Measurements from ENCODE around the gene PPIF.

DNA sequence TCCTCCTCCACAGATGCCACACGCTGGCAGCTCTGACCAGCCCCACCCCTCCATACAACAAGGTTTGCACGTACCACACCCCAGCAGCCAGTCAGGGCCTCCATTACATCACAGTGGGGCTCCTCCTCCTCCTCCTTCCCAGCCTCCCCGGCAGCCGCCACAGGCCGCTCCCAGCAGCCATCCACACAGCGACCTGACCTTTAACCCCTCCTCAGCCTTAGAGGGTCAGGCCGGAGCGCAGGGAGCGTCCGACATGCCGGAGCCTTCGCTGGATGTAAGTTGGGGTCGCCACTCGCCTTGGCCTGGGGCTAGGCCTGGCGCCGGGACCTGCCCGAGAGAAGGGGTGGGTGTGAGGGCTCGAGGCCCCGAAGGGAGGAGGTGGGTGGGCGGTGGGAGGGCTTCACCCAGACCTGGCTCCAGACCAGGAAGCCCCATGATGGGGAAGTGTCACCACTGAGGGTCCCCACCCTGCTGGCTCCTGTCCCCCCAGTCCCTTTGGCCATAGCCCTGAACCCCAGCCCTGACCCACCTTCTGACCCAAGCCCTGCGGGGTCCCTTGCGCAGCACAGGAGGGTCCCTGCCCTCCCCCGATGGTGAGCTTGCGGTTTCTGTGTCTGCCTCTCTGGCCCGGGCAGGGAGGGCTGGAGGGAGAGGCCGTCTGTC, 36.2 kb upstream of the PPIF start:
- TF ChIP-seq RXRA (IDR thresholded peaks at IDR 0.05), result no peak
- TF ChIP-seq YY1 (IDR thresholded peaks at IDR 0.05), result no peak
- TF ChIP-seq, protein P1, sequence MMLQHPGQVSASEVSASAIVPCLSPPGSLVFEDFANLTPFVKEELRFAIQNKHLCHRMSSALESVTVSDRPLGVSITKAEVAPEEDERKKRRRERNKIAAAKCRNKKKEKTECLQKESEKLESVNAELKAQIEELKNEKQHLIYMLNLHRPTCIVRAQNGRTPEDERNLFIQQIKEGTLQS (IDR thresholded peaks at IDR 0.05), result no peak
- TF ChIP-seq, protein P2, sequence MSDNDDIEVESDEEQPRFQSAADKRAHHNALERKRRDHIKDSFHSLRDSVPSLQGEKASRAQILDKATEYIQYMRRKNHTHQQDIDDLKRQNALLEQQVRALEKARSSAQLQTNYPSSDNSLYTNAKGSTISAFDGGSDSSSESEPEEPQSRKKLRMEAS (IDR thresholded peaks at IDR 0.05), result no peak
- TF ChIP-seq TAF1 (conservative IDR thresholded peaks at IDR 0.05), result no peak
- TF ChIP-seq, protein P3, sequence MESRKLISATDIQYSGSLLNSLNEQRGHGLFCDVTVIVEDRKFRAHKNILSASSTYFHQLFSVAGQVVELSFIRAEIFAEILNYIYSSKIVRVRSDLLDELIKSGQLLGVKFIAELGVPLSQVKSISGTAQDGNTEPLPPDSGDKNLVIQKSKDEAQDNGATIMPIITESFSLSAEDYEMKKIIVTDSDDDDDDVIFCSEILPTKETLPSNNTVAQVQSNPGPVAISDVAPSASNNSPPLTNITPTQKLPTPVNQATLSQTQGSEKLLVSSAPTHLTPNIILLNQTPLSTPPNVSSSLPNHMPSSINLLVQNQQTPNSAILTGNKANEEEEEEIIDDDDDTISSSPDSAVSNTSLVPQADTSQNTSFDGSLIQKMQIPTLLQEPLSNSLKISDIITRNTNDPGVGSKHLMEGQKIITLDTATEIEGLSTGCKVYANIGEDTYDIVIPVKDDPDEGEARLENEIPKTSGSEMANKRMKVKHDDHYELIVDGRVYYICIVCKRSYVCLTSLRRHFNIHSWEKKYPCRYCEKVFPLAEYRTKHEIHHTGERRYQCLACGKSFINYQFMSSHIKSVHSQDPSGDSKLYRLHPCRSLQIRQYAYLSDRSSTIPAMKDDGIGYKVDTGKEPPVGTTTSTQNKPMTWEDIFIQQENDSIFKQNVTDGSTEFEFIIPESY (IDR thresholded peaks at IDR 0.05), result no peak
- TF ChIP-seq, protein P4, sequence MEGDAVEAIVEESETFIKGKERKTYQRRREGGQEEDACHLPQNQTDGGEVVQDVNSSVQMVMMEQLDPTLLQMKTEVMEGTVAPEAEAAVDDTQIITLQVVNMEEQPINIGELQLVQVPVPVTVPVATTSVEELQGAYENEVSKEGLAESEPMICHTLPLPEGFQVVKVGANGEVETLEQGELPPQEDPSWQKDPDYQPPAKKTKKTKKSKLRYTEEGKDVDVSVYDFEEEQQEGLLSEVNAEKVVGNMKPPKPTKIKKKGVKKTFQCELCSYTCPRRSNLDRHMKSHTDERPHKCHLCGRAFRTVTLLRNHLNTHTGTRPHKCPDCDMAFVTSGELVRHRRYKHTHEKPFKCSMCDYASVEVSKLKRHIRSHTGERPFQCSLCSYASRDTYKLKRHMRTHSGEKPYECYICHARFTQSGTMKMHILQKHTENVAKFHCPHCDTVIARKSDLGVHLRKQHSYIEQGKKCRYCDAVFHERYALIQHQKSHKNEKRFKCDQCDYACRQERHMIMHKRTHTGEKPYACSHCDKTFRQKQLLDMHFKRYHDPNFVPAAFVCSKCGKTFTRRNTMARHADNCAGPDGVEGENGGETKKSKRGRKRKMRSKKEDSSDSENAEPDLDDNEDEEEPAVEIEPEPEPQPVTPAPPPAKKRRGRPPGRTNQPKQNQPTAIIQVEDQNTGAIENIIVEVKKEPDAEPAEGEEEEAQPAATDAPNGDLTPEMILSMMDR (IDR thresholded peaks at IDR 0.05; ENCODE audit: low read depth, low read length, missing input control), result no peak
- TF ChIP-seq SP1 (IDR thresholded peaks at IDR 0.05), result no peak
- no peak for TF ChIP-seq NR2F2 (IDR thresholded peaks at IDR 0.05)
- TF ChIP-seq, protein P5, sequence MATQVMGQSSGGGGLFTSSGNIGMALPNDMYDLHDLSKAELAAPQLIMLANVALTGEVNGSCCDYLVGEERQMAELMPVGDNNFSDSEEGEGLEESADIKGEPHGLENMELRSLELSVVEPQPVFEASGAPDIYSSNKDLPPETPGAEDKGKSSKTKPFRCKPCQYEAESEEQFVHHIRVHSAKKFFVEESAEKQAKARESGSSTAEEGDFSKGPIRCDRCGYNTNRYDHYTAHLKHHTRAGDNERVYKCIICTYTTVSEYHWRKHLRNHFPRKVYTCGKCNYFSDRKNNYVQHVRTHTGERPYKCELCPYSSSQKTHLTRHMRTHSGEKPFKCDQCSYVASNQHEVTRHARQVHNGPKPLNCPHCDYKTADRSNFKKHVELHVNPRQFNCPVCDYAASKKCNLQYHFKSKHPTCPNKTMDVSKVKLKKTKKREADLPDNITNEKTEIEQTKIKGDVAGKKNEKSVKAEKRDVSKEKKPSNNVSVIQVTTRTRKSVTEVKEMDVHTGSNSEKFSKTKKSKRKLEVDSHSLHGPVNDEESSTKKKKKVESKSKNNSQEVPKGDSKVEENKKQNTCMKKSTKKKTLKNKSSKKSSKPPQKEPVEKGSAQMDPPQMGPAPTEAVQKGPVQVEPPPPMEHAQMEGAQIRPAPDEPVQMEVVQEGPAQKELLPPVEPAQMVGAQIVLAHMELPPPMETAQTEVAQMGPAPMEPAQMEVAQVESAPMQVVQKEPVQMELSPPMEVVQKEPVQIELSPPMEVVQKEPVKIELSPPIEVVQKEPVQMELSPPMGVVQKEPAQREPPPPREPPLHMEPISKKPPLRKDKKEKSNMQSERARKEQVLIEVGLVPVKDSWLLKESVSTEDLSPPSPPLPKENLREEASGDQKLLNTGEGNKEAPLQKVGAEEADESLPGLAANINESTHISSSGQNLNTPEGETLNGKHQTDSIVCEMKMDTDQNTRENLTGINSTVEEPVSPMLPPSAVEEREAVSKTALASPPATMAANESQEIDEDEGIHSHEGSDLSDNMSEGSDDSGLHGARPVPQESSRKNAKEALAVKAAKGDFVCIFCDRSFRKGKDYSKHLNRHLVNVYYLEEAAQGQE (IDR thresholded peaks at IDR 0.05), result no peak
- no peak for TF ChIP-seq RAD21 (IDR thresholded peaks at IDR 0.05)
